Activated T-cell treated with anti-CD3 and anti-CD28 coated beads, Interleukin-2, amount 50 U/mL, for 1 hour (primary cell): ENCODE measurements around the gene EML2.
A peak's percentile ranks its signal among the peaks of the same experiment; 100 is the strongest.
"Not testable (repeated sequence)": the region's sequence is repeated elsewhere in the genome, so short reads cannot be mapped to it uniquely, and the experiment has no call there.

Experiments
- DNase-seq: peaks from one replicate; pipeline ENCODE4 v3.0.0-alpha.2; 2020

EML2 gene

GRCh38 chr19:45638930-45639729 lies at the start of gene EML2:
TSS of gene EML2 (minus strand) at chr19:45639397. CDS start at chr19:45639376, 21 bp downstream.
- DNase-seq = peak; percentile 64

- no peak for DNase-seq
Observed at GRCh38 chr19:45687599-45687998, 48.4 kb upstream of the EML2 start.

- not testable (repeated sequence) for DNase-seq
Observed at GRCh38 chr19:45685045-45685444, 45.8 kb upstream of the EML2 start.

GRCh38 chr19:45682908-45683307 lies 43.7 kb upstream of the EML2 start:
- no peak for DNase-seq

- DNase-seq = no peak
Observed at GRCh38 chr19:45682117-45682516, 42.9 kb upstream of the EML2 start.

GRCh38 chr19:45681391-45682015 lies 42.3 kb upstream of the EML2 start:
- peak; percentile 92 for DNase-seq

- DNase-seq = peak; percentile 81
Observed at GRCh38 chr19:45677351-45678230, 38.4 kb upstream of the EML2 start.

GRCh38 chr19:45676851-45677263 lies 37.7 kb upstream of the EML2 start:
- DNase-seq = no peak

- no peak for DNase-seq
Observed at GRCh38 chr19:45674946-45675345, 35.7 kb upstream of the EML2 start.

- DNase-seq = peak; percentile 61
Observed at GRCh38 chr19:45670670-45671453, 31.7 kb upstream of the EML2 start.

- peak; percentile 50 for DNase-seq
Observed at GRCh38 chr19:45668342-45668871, 29.2 kb upstream of the EML2 start.

- DNase-seq = peak; percentile 60
Observed at GRCh38 chr19:45667620-45668341, 28.6 kb upstream of the EML2 start, which contains the start of gene GIPR. TSS of gene GIPR (plus strand) at chr19:45668221. CDS start at chr19:45669521, 1,300 bp downstream.

- no peak for DNase-seq
Observed at GRCh38 chr19:45664575-45664974, 25.4 kb upstream of the EML2 start.

- no peak for DNase-seq
Observed at GRCh38 chr19:45663800-45664199, 24.6 kb upstream of the EML2 start.

- DNase-seq = no peak
Observed at GRCh38 chr19:45660636-45661035, 21.4 kb upstream of the EML2 start.

GRCh38 chr19:45659096-45659729 lies 20.0 kb upstream of the EML2 start:
- DNase-seq = no peak

GRCh38 chr19:45657520-45658167 lies 18.4 kb upstream of the EML2 start:
- no peak for DNase-seq

GRCh38 chr19:45655073-45655472 lies 15.9 kb upstream of the EML2 start:
- no peak for DNase-seq

GRCh38 chr19:45653634-45654033 lies 14.4 kb upstream of the EML2 start:
- no peak for DNase-seq

GRCh38 chr19:45650722-45651121 lies 11.5 kb upstream of the EML2 start:
- DNase-seq = no peak

- DNase-seq = no peak
Observed at GRCh38 chr19:45646345-45646698, 7.1 kb upstream of the EML2 start.
